H9 (cell line): ENCODE data around the gene CTIF. TPM values are rescaled to one million over a fixed set of nuclear protein-coding genes. Genes with fewer than 3 reads are reported as not detected.

Experiments
- DNase-seq: peaks from one replicate; pipeline ENCODE4 v3.0.0-alpha.2; 2017
- H2AFZ ChIP-seq: one replicate; pipeline ENCODE4 v1.6.1; 2013; ENCODE audit warnings: mild to moderate bottlenecking, low read length, control low read depth, moderate library complexity
- H2AK5ac ChIP-seq: 2 replicates; pipeline ENCODE4 v1.6.1; 2013; ENCODE audit warnings: low read length, control low read depth, mixed read lengths; ENCODE audit not compliant: insufficient read length
- H2BK120ac ChIP-seq: one replicate; pipeline ENCODE4 v1.6.1; 2013; ENCODE audit warnings: low read depth, mild to moderate bottlenecking, low read length, control low read depth, inconsistent platforms; ENCODE audit not compliant: poor library complexity, severe bottlenecking
- H2BK12ac ChIP-seq: 2 replicates; pipeline ENCODE4 v1.6.1; 2013; ENCODE audit warnings: low read length, control low read depth, mixed read lengths, low read depth; ENCODE audit not compliant: insufficient read length
- H2BK15ac ChIP-seq: 2 replicates; pipeline ENCODE4 v1.6.1; 2013; ENCODE audit warnings: low read depth, low read length, control low read depth
- H2BK20ac ChIP-seq: one replicate; pipeline ENCODE4 v1.6.1; 2013; ENCODE audit warnings: low read depth, mild to moderate bottlenecking, low read length, control low read depth, inconsistent platforms; ENCODE audit not compliant: poor library complexity, severe bottlenecking
- H2BK5ac ChIP-seq: 2 replicates; pipeline ENCODE4 v1.6.1; 2013; ENCODE audit warnings: low read length, control low read depth, mixed read lengths; ENCODE audit not compliant: insufficient read length
- H3K14ac ChIP-seq: 2 replicates; pipeline ENCODE4 v1.6.1; 2013; ENCODE audit warnings: low read length, control low read depth; ENCODE audit not compliant: insufficient read depth
- H3K18ac ChIP-seq: 2 replicates; pipeline ENCODE4 v1.6.1; 2013; ENCODE audit warnings: low read depth, mild to moderate bottlenecking, mixed read lengths, low read length, control low read depth; ENCODE audit not compliant: insufficient read length
- H3K23ac ChIP-seq: 2 replicates; pipeline ENCODE4 v1.6.1; 2013; ENCODE audit warnings: low read length, control low read depth, mixed read lengths, low read depth; ENCODE audit not compliant: insufficient read length
- H3K23me2 ChIP-seq: 2 replicates; pipeline ENCODE4 v1.6.1; 2013; ENCODE audit warnings: low read depth, mild to moderate bottlenecking, mixed read lengths, low read length, control low read depth; ENCODE audit not compliant: insufficient read length, poor library complexity, severe bottlenecking
- H3K27ac ChIP-seq: 2 replicates; pipeline ENCODE4 v1.5.1; 2013; ENCODE audit warnings: low read length, control low read depth, mixed read lengths, low read depth; ENCODE audit not compliant: insufficient read length
- H3K27me3 ChIP-seq: 2 replicates; pipeline ENCODE4 v1.6.1; 2013; ENCODE audit warnings: low read length, control low read depth, inconsistent platforms; ENCODE audit not compliant: insufficient read depth
- H3K4ac ChIP-seq: 2 replicates; pipeline ENCODE4 v1.6.1; 2013; ENCODE audit warnings: low read depth, mild to moderate bottlenecking, control low read depth, inconsistent platforms, low read length, moderate library complexity
- H3K4me1 ChIP-seq: 2 replicates; pipeline ENCODE4 v1.6.1; 2013; ENCODE audit warnings: low read length, control low read depth, inconsistent platforms; ENCODE audit not compliant: insufficient read depth
- H3K4me2 ChIP-seq: 2 replicates; pipeline ENCODE4 v1.6.1; 2013; ENCODE audit warnings: low read length, control low read depth, mixed read lengths; ENCODE audit not compliant: insufficient read length, insufficient read depth
- H3K56ac ChIP-seq: 2 replicates; pipeline ENCODE4 v1.6.1; 2013; ENCODE audit warnings: low read depth, mild to moderate bottlenecking, mixed read lengths, low read length, control low read depth; ENCODE audit not compliant: insufficient read length
- H3K79me1 ChIP-seq: 2 replicates; pipeline ENCODE4 v1.6.1; 2013; ENCODE audit warnings: low read depth, mild to moderate bottlenecking, moderate library complexity, low read length, control low read depth, inconsistent platforms; ENCODE audit not compliant: insufficient read depth, poor library complexity, severe bottlenecking
- H3K79me2 ChIP-seq: 2 replicates; pipeline ENCODE4 v1.6.1; 2013; ENCODE audit warnings: low read length, control low read depth, inconsistent platforms; ENCODE audit not compliant: insufficient read depth
- H3K9ac ChIP-seq: 2 replicates; pipeline ENCODE4 v1.6.1; 2013; ENCODE audit warnings: low read length, control low read depth, mixed read lengths; ENCODE audit not compliant: insufficient read length; ENCODE audit errors: extremely low read depth
- H3K9me3 ChIP-seq: one replicate; pipeline ENCODE4 v1.6.1; 2013; ENCODE audit warnings: low read depth, low read length, inconsistent platforms; ENCODE audit not compliant: control insufficient read depth
- H3T11ph ChIP-seq: one replicate; pipeline ENCODE4 v1.6.1; 2013; ENCODE audit warnings: mild to moderate bottlenecking, low read length, control low read depth, inconsistent platforms
- H4K20me1 ChIP-seq: one replicate; pipeline ENCODE4 v1.6.1; 2013; ENCODE audit not compliant: control insufficient read depth, insufficient read length, insufficient read depth
- H4K5ac ChIP-seq: 2 replicates; pipeline ENCODE4 v1.6.1; 2013; ENCODE audit warnings: low read depth, mild to moderate bottlenecking, mixed read lengths, low read length, control low read depth; ENCODE audit not compliant: insufficient read length
- H4K8ac ChIP-seq: replicated peaks from 2 replicates; pipeline ENCODE4 v1.6.1; 2013; ENCODE audit warnings: low read length, control low read depth, mixed read lengths, low read depth; ENCODE audit not compliant: insufficient read length
- H4K91ac ChIP-seq: 2 replicates; pipeline ENCODE4 v1.6.1; 2013; ENCODE audit warnings: low read depth, mild to moderate bottlenecking, moderate library complexity, mixed read lengths, low read length, control low read depth; ENCODE audit not compliant: insufficient read length
- H3K27ac Mint-ChIP-seq, 3 experiments: 2 replicates in 2 of 3; 3 replicates in 1 of 3; pipeline ENCODE4 v1.8.0; 2020 to 2021; ENCODE audit warnings: mixed read lengths in 3 of 3, mild to moderate bottlenecking in 1 of 3, moderate library complexity in 1 of 3
- H3K27me3 Mint-ChIP-seq: 2 replicates; pipeline ENCODE4 v1.8.0; 2021; ENCODE audit warnings: low read depth, mild to moderate bottlenecking, moderate library complexity, mixed read lengths
- H3K36me3 Mint-ChIP-seq, 3 experiments: 2 replicates in 2 of 3; 3 replicates in 1 of 3; pipeline ENCODE4 v1.8.0; 2020 to 2021; ENCODE audit warnings: low read depth in 3 of 3, mixed read lengths in 3 of 3; ENCODE audit not compliant: insufficient read depth in 1 of 3
- H3K4me1 Mint-ChIP-seq, 2 experiments: 2 replicates each; pipeline ENCODE4 v1.8.0; 2020; ENCODE audit warnings: mixed read lengths in 2 of 2
- H3K4me3 Mint-ChIP-seq, 2 experiments: 2 replicates in 1 of 2; 3 replicates in 1 of 2; pipeline ENCODE4 v1.8.0; 2020 to 2021; ENCODE audit warnings: mild to moderate bottlenecking in 2 of 2, mixed read lengths in 2 of 2, moderate library complexity in 1 of 2
- H3K9me3 Mint-ChIP-seq, 2 experiments: 2 replicates in 1 of 2; 3 replicates in 1 of 2; pipeline ENCODE4 v1.8.0; 2020; ENCODE audit warnings: mild to moderate bottlenecking in 2 of 2, mixed read lengths in 2 of 2, moderate library complexity in 1 of 2
- total RNA-seq: library from RNA; stranded (reverse); gene quantifications from 2 replicates; pipeline ENCODE4 v1.2.1, GENCODE V29; 2021
- TF ChIP-seq, protein P1 (sequence below): fragments of 200-600 bp; sonication (generic); conservative IDR thresholded peaks from 3 replicates; pipeline ENCODE4 v1.8.0; 2021; ENCODE audit warnings: antibody characterized with exemption, mild to moderate bottlenecking

CTIF gene
- total RNA-seq, 1 experiment from 2014 or later, result 15.8 TPM

DNA sequence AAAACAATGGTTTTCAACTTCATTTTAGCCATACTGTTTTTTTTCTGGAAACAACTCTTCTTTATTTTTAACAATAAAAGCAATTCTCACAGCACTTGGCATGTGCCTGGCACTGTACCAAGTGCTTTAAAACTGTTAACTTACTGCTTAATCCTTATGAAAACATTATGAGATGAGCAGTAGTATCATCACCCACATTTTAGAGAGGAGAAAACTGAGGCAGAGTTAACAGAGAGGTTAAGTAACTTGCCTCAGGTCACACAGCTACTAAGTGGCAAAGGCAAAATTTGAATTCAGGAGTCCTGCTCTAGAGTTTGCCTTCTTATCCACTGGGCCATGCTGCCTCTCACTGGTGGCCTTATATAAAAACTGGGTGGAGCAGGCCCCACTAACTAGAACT, 23.2 kb downstream of the CTIF start:
- no peak overlapping the region for H3K27ac Mint-ChIP-seq

More for the DNA sequence above, 23.2 kb downstream of the CTIF start:
- no peak overlapping the region for H3K18ac ChIP-seq
- H3K27me3 ChIP-seq, result no peaks in the 10 kb centered on the region
- H3K23me2 ChIP-seq, result no peaks in the 10 kb centered on the region
- no peak for DNase-seq
- H3K56ac ChIP-seq, result no peak overlapping the region
- no peaks in the 10 kb centered on the region for H3K27me3 Mint-ChIP-seq
- H2BK15ac ChIP-seq, result no peak overlapping the region
- H3K9me3 ChIP-seq, result no peaks in the 10 kb centered on the region
- H2BK5ac ChIP-seq, result no peak overlapping the region
- no peak overlapping the region for H2AFZ ChIP-seq
- H3K4ac ChIP-seq, result no peak overlapping the region
- H3K79me2 ChIP-seq, result no peaks in the 10 kb centered on the region
- no peaks in the 10 kb centered on the region for H4K20me1 ChIP-seq
- no peak overlapping the region for H3K4me2 ChIP-seq
- no peak overlapping the region for H4K8ac ChIP-seq
- peaks cover 2% of the 10 kb centered on the region; the same call in 1 of the 2 replicates for H3K4me1 ChIP-seq
- no peak overlapping the region for H4K5ac ChIP-seq
- H3K9me3 Mint-ChIP-seq, result peaks cover 0 to 2% of the 10 kb centered on the region in 2 experiments; a peak in 1 of 5 replicates
- no peak overlapping the region for H3K27ac ChIP-seq
- H3K79me1 ChIP-seq, result no peaks in the 10 kb centered on the region
- no peak overlapping the region for H2BK120ac ChIP-seq
- H3T11ph ChIP-seq, result no peak overlapping the region
- H3K4me1 Mint-ChIP-seq, result peaks cover 30 to 33% of the 10 kb centered on the region in 2 experiments
- H2AK5ac ChIP-seq, result no peak overlapping the region
- H3K9ac ChIP-seq, result no peak overlapping the region
- H3K14ac ChIP-seq, result no peak overlapping the region
- no peak overlapping the region for H4K91ac ChIP-seq
- H3K36me3 Mint-ChIP-seq, result peaks cover 0 to 3% (median 0%) of the 10 kb centered on the region in 3 experiments; a peak in 3 of 7 replicates
- no peak overlapping the region for H3K23ac ChIP-seq
- TF ChIP-seq, protein P1, sequence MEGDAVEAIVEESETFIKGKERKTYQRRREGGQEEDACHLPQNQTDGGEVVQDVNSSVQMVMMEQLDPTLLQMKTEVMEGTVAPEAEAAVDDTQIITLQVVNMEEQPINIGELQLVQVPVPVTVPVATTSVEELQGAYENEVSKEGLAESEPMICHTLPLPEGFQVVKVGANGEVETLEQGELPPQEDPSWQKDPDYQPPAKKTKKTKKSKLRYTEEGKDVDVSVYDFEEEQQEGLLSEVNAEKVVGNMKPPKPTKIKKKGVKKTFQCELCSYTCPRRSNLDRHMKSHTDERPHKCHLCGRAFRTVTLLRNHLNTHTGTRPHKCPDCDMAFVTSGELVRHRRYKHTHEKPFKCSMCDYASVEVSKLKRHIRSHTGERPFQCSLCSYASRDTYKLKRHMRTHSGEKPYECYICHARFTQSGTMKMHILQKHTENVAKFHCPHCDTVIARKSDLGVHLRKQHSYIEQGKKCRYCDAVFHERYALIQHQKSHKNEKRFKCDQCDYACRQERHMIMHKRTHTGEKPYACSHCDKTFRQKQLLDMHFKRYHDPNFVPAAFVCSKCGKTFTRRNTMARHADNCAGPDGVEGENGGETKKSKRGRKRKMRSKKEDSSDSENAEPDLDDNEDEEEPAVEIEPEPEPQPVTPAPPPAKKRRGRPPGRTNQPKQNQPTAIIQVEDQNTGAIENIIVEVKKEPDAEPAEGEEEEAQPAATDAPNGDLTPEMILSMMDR, result no peak
- H3K4me3 Mint-ChIP-seq, result no peak overlapping the region
- H2BK20ac ChIP-seq, result no peak overlapping the region
- no peak overlapping the region for H2BK12ac ChIP-seq
